GM12878 (cell line): ENCODE results near the gene APBB3.

Source experiments
- ETV6 ChIP-seq, 2 experiments: fragments of 450-650 bp in 1 of 2; IDR thresholded peaks in 1 of 2; conservative IDR thresholded peaks in 1 of 2; 2 replicates each; pipeline ENCODE4 v1.6.1; 2014; ENCODE audit warnings: antibody characterized with exemption in 1 of 2, borderline replicate concordance in 1 of 2, low read depth in 1 of 2, mild to moderate bottlenecking in 1 of 2, moderate library complexity in 1 of 2
- JUND ChIP-seq: IDR thresholded peaks from 2 replicates; pipeline ENCODE4 v1.6.1; 2012; ENCODE audit warnings: low read depth, mild to moderate bottlenecking, low read length, improper control_type of control experiment, moderate library complexity
- NBN ChIP-seq: fragments of 450-650 bp; IDR thresholded peaks from 2 replicates; pipeline ENCODE4 v1.6.1; 2016
- SREBF1 ChIP-seq: IDR thresholded peaks from 2 replicates; pipeline ENCODE4 v1.6.1; 2012; ENCODE audit warnings: mild to moderate bottlenecking, low read length
- TAF1 ChIP-seq: IDR thresholded peaks from 2 replicates; pipeline ENCODE4 v1.6.1; 2011; ENCODE audit warnings: mild to moderate bottlenecking, low read depth, low read length, borderline replicate concordance
- TARDBP ChIP-seq: IDR thresholded peaks from 2 replicates; pipeline ENCODE4 v1.6.1; 2016; ENCODE audit warnings: borderline replicate concordance
- TF ChIP-seq, protein P1 (sequence below): fragments of 450-650 bp; IDR thresholded peaks from 2 replicates; pipeline ENCODE4 v1.6.1; 2017; ENCODE audit warnings: antibody characterized with exemption, mild to moderate bottlenecking, moderate library complexity
- TF ChIP-seq, protein P2 (sequence below), 3 experiments: IDR thresholded peaks in 2 of 3; conservative IDR thresholded peaks in 1 of 3; 2 replicates each; pipeline ENCODE4 v1.5.1; 2011; ENCODE audit warnings: low read depth in 3 of 3, low read length in 3 of 3, mild to moderate bottlenecking in 3 of 3, control low read depth in 2 of 3, moderate library complexity in 2 of 3, inconsistent platforms in 1 of 3, mixed read lengths in 1 of 3; ENCODE audit not compliant: control insufficient read depth in 2 of 3, insufficient read depth in 1 of 3; ENCODE audit errors: extremely low read depth in 1 of 3

DNA sequence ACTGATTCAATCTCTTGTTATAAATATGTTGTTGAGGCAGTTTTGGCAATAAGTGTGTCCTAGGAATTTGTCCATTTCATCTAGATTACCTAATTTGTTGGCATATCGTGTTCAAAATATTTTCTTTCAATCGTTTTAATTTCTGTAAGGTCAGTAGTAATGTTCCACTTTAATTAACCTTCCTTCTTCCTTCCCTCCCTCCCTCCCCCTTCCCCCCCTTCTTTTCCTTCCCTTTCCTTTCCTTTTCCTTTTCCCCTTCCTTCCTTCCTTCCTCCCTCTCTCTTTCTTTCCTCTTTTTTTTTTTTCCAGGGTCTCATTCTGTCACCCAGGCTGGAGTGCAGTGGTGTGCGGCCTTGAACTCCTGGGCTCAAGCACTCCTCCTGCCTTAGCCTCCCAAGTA, 41.5 kb upstream of the APBB3 start:
- TF ChIP-seq JUND (no peak), NBN (no peak), SREBF1 (no peak), ETV6 (conservative IDR thresholded peaks at IDR 0.05 in 1 of 2, IDR thresholded peaks at IDR 0.05 in 1 of 2; ENCODE audit: borderline replicate concordance in 1 of 2, low read depth in 1 of 2) (no peak), TARDBP (no peak), TAF1 (no peak)
- TF ChIP-seq, protein P1, sequence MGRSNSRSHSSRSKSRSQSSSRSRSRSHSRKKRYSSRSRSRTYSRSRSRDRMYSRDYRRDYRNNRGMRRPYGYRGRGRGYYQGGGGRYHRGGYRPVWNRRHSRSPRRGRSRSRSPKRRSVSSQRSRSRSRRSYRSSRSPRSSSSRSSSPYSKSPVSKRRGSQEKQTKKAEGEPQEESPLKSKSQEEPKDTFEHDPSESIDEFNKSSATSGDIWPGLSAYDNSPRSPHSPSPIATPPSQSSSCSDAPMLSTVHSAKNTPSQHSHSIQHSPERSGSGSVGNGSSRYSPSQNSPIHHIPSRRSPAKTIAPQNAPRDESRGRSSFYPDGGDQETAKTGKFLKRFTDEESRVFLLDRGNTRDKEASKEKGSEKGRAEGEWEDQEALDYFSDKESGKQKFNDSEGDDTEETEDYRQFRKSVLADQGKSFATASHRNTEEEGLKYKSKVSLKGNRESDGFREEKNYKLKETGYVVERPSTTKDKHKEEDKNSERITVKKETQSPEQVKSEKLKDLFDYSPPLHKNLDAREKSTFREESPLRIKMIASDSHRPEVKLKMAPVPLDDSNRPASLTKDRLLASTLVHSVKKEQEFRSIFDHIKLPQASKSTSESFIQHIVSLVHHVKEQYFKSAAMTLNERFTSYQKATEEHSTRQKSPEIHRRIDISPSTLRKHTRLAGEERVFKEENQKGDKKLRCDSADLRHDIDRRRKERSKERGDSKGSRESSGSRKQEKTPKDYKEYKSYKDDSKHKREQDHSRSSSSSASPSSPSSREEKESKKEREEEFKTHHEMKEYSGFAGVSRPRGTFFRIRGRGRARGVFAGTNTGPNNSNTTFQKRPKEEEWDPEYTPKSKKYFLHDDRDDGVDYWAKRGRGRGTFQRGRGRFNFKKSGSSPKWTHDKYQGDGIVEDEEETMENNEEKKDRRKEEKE: no peak
- TF ChIP-seq, protein P2, sequence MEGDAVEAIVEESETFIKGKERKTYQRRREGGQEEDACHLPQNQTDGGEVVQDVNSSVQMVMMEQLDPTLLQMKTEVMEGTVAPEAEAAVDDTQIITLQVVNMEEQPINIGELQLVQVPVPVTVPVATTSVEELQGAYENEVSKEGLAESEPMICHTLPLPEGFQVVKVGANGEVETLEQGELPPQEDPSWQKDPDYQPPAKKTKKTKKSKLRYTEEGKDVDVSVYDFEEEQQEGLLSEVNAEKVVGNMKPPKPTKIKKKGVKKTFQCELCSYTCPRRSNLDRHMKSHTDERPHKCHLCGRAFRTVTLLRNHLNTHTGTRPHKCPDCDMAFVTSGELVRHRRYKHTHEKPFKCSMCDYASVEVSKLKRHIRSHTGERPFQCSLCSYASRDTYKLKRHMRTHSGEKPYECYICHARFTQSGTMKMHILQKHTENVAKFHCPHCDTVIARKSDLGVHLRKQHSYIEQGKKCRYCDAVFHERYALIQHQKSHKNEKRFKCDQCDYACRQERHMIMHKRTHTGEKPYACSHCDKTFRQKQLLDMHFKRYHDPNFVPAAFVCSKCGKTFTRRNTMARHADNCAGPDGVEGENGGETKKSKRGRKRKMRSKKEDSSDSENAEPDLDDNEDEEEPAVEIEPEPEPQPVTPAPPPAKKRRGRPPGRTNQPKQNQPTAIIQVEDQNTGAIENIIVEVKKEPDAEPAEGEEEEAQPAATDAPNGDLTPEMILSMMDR (IDR thresholded peaks at IDR 0.05 in 2 of 3, conservative IDR thresholded peaks at IDR 0.05 in 1 of 3; ENCODE audit: control insufficient read depth in 2 of 3, extremely low read depth in 1 of 3, insufficient read depth in 1 of 3, low read depth in 3 of 3, low read length in 3 of 3): no peak
